ENCODE data around the gene SIRPD.
"Not testable (repeated sequence)": the region's sequence is repeated elsewhere in the genome, so short reads cannot be mapped to it uniquely, and the experiment has no call there.

The SIRPD gene

DNA sequence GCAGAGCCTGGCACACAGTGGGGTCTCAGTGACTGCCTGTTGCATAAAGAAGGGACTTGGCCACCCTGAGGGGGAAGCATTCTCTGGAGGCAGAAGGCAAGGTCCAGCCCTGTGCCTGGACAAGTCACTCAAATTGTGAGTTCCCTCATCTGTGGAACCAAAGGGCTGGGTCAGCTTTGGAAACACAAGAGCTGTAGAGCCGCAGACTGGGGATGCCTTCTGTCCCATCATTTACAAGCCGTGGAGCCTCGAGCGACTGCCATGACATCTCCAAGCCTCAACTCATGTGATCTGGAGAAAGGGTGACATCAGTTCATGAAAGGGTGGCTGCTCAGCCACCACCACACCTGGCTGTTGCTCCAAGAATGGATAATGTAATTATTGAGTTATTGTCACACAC is 20.4 kb upstream of the SIRPD start:
- no peak for TF ChIP-seq CTCF (IDR thresholded peaks at IDR 0.05; ENCODE audit: borderline replicate concordance, insufficient read depth, low read depth, low read length)
- no peak overlapping the region for H3K4me3 ChIP-seq (ENCODE audit: low read depth, low read length)

- not testable (repeated sequence) for H3K4me3 ChIP-seq (ENCODE audit: low read depth, low read length)
Measured at GRCh38 chr20:1577313-1577712, 19.8 kb upstream of the SIRPD start.

GRCh38 chr20:1576641-1577040 is 19.1 kb upstream of the SIRPD start:
- no peak overlapping the region for H3K4me3 ChIP-seq (ENCODE audit: low read depth, low read length)
- TF ChIP-seq CTCF (IDR thresholded peaks at IDR 0.05; ENCODE audit: borderline replicate concordance, insufficient read depth, low read depth, low read length), result no peak

- H3K4me3 ChIP-seq (ENCODE audit: low read depth, low read length), result not testable (repeated sequence)
Measured at GRCh38 chr20:1576003-1576402, 18.5 kb upstream of the SIRPD start.

DNA sequence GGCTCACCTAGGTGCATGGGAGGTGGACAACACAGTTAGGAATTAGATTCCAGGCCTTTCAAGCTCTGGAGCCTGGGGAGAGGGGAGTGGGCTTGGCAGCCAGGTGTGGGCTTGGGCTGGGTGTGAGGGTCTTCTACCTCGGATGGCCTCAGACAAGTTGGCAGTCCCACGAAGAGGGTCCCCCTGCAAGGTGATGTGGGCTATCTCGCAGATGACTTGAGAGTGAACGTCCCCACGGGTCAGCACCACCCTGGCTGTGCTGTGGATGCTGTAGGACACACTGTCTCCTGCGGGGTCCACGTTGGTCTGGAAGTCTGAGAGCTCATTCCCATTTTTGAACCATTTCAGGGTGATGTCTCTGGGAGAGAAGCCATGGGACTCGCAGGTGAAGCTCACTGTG is 14.1 kb upstream of the SIRPD start:
- H3K4me3 ChIP-seq (ENCODE audit: low read depth, low read length), result not testable (repeated sequence)

- TF ChIP-seq CTCF (IDR thresholded peaks at IDR 0.05; ENCODE audit: borderline replicate concordance, insufficient read depth, low read depth, low read length), result no peak
Measured at GRCh38 chr20:1569415-1569881, 11.9 kb upstream of the SIRPD start.

GRCh38 chr20:1568163-1568490 is 10.6 kb upstream of the SIRPD start:
- H3K4me3 ChIP-seq (ENCODE audit: low read depth, low read length), result no peak overlapping the region
- TF ChIP-seq CTCF (IDR thresholded peaks at IDR 0.05; ENCODE audit: borderline replicate concordance, insufficient read depth, low read depth, low read length), result no peak

More at GRCh38 chr20:1569415-1569881, 11.9 kb upstream of the SIRPD start:
- H3K4me3 ChIP-seq (ENCODE audit: low read depth, low read length), result no peak overlapping the region

DNA sequence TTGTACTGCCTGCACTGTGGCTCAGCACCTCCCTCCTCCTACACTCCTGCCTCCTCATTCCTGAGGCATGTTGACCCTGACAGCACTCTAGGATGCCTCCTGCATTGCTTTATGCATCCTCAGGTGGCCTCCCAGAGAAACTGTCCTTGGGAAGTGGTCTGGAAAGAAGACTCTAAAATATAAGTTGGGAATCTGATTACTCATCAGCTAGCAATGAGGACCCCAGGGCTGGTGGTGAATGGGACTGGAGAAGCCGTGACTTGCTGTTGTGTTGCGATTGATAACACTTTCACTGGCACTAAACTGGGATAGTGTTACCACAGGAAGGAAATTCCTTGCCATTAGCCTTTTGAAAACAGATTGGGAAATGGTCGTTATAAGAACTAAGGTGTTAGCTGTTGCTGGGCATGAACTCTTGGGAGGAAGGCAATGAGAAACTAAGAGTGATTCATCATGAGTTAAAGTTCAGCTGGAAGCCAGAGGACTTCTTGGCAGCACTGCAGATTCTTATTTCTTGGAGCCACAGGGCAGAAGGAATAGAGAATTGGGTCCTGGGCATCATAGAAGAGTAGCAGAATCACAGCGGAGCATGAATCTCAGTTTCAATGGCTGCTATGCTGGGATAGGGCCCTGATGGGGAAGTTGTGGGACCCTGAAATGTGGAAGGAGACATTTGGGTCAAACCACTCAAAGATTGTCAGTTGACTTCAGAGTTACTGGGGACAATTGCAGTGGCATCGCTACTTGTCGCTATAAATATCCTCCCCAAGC is 10.1 kb upstream of the SIRPD start:
- no peak for TF ChIP-seq CTCF (IDR thresholded peaks at IDR 0.05; ENCODE audit: borderline replicate concordance, insufficient read depth, low read depth, low read length)
- no peak overlapping the region for H3K4me3 ChIP-seq (ENCODE audit: low read depth, low read length)

GRCh38 chr20:1566701-1567100 is 9.2 kb upstream of the SIRPD start:
- no peak overlapping the region for H3K4me3 ChIP-seq (ENCODE audit: low read depth, low read length)
- TF ChIP-seq CTCF (IDR thresholded peaks at IDR 0.05; ENCODE audit: borderline replicate concordance, insufficient read depth, low read depth, low read length), result no peak

All from GM12875 (cell line).